ENCODE measurements around the gene CBY2. TPM values are rescaled to one million over a fixed set of nuclear protein-coding genes. Genes with fewer than 3 reads are reported as not detected.

Gene CBY2
- total and polyA plus RNA-seq, 2 experiments from 2014 or later = 0.15 to 0.42 TPM

- TF ChIP-seq, protein P1, sequence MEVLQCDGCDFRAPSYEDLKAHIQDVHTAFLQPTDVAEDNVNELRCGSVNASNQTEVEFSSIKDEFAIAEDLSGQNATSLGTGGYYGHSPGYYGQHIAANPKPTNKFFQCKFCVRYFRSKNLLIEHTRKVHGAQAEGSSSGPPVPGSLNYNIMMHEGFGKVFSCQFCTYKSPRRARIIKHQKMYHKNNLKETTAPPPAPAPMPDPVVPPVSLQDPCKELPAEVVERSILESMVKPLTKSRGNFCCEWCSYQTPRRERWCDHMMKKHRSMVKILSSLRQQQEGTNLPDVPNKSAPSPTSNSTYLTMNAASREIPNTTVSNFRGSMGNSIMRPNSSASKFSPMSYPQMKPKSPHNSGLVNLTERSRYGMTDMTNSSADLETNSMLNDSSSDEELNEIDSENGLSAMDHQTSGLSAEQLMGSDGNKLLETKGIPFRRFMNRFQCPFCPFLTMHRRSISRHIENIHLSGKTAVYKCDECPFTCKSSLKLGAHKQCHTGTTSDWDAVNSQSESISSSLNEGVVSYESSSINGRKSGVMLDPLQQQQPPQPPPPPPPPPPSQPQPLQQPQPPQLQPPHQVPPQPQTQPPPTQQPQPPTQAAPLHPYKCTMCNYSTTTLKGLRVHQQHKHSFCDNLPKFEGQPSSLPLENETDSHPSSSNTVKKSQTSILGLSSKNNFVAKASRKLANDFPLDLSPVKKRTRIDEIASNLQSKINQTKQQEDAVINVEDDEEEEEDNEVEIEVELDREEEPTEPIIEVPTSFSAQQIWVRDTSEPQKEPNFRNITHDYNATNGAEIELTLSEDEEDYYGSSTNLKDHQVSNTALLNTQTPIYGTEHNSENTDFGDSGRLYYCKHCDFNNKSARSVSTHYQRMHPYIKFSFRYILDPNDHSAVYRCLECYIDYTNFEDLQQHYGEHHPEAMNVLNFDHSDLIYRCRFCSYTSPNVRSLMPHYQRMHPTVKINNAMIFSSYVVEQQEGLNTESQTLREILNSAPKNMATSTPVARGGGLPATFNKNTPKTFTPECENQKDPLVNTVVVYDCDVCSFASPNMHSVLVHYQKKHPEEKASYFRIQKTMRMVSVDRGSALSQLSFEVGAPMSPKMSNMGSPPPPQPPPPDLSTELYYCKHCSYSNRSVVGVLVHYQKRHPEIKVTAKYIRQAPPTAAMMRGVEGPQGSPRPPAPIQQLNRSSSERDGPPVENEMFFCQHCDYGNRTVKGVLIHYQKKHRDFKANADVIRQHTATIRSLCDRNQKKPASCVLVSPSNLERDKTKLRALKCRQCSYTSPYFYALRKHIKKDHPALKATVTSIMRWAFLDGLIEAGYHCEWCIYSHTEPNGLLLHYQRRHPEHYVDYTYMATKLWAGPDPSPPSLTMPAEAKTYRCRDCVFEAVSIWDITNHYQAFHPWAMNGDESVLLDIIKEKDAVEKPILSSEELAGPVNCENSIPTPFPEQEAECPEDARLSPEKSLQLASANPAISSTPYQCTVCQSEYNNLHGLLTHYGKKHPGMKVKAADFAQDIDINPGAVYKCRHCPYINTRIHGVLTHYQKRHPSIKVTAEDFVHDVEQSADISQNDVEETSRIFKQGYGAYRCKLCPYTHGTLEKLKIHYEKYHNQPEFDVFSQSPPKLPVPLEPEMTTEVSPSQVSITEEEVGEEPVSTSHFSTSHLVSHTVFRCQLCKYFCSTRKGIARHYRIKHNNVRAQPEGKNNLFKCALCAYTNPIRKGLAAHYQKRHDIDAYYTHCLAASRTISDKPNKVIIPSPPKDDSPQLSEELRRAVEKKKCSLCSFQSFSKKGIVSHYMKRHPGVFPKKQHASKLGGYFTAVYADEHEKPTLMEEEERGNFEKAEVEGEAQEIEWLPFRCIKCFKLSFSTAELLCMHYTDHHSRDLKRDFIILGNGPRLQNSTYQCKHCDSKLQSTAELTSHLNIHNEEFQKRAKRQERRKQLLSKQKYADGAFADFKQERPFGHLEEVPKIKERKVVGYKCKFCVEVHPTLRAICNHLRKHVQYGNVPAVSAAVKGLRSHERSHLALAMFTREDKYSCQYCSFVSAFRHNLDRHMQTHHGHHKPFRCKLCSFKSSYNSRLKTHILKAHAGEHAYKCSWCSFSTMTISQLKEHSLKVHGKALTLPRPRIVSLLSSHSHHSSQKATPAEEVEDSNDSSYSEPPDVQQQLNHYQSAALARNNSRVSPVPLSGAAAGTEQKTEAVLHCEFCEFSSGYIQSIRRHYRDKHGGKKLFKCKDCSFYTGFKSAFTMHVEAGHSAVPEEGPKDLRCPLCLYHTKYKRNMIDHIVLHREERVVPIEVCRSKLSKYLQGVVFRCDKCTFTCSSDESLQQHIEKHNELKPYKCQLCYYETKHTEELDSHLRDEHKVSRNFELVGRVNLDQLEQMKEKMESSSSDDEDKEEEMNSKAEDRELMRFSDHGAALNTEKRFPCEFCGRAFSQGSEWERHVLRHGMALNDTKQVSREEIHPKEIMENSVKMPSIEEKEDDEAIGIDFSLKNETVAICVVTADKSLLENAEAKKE (CRISPR knock-in tag; IDR thresholded peaks at IDR 0.05) = no peak
- no peak for TF ChIP-seq JUNB (IDR thresholded peaks at IDR 0.05; ENCODE audit: unreplicated experiment)
- no peak for TF ChIP-seq CREB1 (CRISPR knock-in tag; IDR thresholded peaks at IDR 0.05; ENCODE audit: low read depth)
- TF ChIP-seq REST (IDR thresholded peaks at IDR 0.05; ENCODE audit: unreplicated experiment) = no peak
- no peak for TF ChIP-seq ZNF331 (CRISPR knock-in tag; IDR thresholded peaks at IDR 0.05; ENCODE audit: low read depth)
These were observed 30.8 kb downstream of the CBY2 start (continued) for GRCh38 chr13:45732916-45733315.

DNA sequence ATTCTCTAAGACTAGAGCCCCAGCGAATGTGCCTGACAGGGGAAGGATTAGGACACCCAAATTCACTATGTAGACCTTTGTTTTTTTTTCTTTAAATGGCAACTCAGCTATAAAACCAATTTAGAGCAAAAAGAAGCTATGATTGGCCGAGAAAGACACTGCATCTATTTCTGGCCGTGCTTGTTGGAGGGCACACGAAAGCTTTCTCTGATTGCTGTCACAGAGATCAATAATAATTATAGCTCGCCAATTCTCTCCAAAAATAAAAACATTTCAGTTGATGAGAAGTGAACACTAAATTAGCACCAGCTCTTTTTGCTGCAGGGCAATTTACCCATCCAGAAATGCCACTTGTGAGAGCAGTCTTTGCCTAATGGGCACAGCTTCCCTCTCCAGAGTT is 31.2 kb downstream of the CBY2 start:
- H3K27ac Mint-ChIP-seq = no peak overlapping the region
- peaks cover 10% of the 10 kb centered on the region for H3K27me3 Mint-ChIP-seq (ENCODE audit: insufficient read depth, low read depth, poor library complexity)
- no peaks in the 10 kb centered on the region for H3K4me1 ChIP-seq (ENCODE audit: insufficient read depth)
- TF ChIP-seq, protein P1 (CRISPR knock-in tag; IDR thresholded peaks at IDR 0.05) = no peak
- TF ChIP-seq JUNB (IDR thresholded peaks at IDR 0.05; ENCODE audit: unreplicated experiment) = no peak

More for the DNA sequence above, 31.2 kb downstream of the CBY2 start:
- H2AFZ ChIP-seq = no peak overlapping the region
- H3K79me2 ChIP-seq (replicated peaks; ENCODE audit: insufficient read depth) = no peaks in the 10 kb centered on the region
- 0 out of 2 replicates have a peak, but pooled peaks cover 5% of the 10 kb centered on the region for H3K9me2 ChIP-seq (ENCODE audit: insufficient read depth)
- Mint-ChIP-seq H3K9me3 (no peaks in the 10 kb centered on the region), H3K4me3 (no peak overlapping the region), H3K4me1 (no peaks in the 10 kb centered on the region), H3K36me3 (ENCODE audit: low read depth) (no peaks in the 10 kb centered on the region)
- ATAC-seq = no peak
- H4K20me1 ChIP-seq (replicated peaks; ENCODE audit: insufficient read depth) = no peaks in the 10 kb centered on the region
- H3K36me3 ChIP-seq (ENCODE audit: insufficient read depth) = no peaks in the 10 kb centered on the region
- H3K4me2 ChIP-seq = no peak overlapping the region
- DNase-seq (ENCODE audit: low spot score) = no peak
- H3K27ac ChIP-seq (ENCODE audit: low read depth) = no peak overlapping the region
- H3K4me3 ChIP-seq = no peak overlapping the region
- H3K27me3 ChIP-seq (ENCODE audit: insufficient read depth) = no peaks in the 10 kb centered on the region
- no peaks in the 10 kb centered on the region for H3F3A ChIP-seq (replicated peaks; ENCODE audit: low read depth)
